ENCODE data around the gene PPFIA4.

The PPFIA4 gene

GRCh38 chr1:203065986-203066385, 39.7 kb downstream of the PPFIA4 start:
- no peak overlapping the region for H3K4me3 ChIP-seq (ENCODE audit: control insufficient read depth, low read depth, low read length)
- no peak for TF ChIP-seq CTCF (conservative IDR thresholded peaks at IDR 0.05; ENCODE audit: control insufficient read depth, insufficient read depth, low read depth, low read length)
- no peak for DNase-seq (ENCODE audit: low read depth)

- DNase-seq (ENCODE audit: low read depth), result no peak
- TF ChIP-seq CTCF (conservative IDR thresholded peaks at IDR 0.05; ENCODE audit: control insufficient read depth, insufficient read depth, low read depth, low read length), result no peak
- no peak overlapping the region for H3K4me3 ChIP-seq (ENCODE audit: control insufficient read depth, low read depth, low read length)
Measured at GRCh38 chr1:203066965-203067364, 40.7 kb downstream of the PPFIA4 start.

- H3K4me3 ChIP-seq (ENCODE audit: control insufficient read depth, low read depth, low read length), result no peak overlapping the region
- no peak for TF ChIP-seq CTCF (conservative IDR thresholded peaks at IDR 0.05; ENCODE audit: control insufficient read depth, insufficient read depth, low read depth, low read length)
Measured at GRCh38 chr1:203069030-203069747, 42.9 kb downstream of the PPFIA4 start.

DNA sequence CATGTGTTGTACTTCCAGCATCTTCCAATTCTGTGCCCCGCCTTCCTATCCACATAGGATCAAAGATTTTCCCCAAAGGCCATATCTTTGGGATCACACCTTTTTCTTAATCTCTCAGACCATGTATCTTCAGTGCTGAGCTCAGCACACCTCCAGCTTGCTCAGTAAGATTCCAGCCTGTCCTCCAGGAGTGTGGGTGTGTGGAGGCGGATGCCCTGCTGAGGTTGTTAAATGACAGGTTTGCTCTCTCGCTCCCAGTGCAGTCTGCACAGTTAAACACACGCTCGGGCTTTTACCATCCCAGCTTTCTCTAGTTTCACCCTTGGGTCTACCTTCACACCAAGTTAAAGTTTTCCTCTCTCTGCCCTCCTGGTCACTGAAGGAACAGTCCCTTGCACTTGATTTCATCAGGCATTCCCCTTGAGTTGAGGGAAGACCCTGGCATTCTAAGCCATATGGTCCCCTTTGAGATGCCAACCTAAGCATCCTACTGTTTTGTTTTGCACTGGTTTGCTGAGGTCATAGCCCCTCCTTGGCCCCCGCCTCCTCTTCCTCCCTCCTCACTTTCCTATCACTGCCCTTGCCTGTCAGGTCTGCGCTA, 45.8 kb downstream of the PPFIA4 start:
- no peak for DNase-seq (ENCODE audit: low read depth)
- no peak for TF ChIP-seq CTCF (conservative IDR thresholded peaks at IDR 0.05; ENCODE audit: control insufficient read depth, insufficient read depth, low read depth, low read length)
- H3K4me3 ChIP-seq (ENCODE audit: control insufficient read depth, low read depth, low read length), result no peak overlapping the region

More at GRCh38 chr1:203069030-203069747, 42.9 kb downstream of the PPFIA4 start:
- no peak for DNase-seq (ENCODE audit: low read depth)

GRCh38 chr1:203072911-203073310, 46.6 kb downstream of the PPFIA4 start:
- no peak for TF ChIP-seq CTCF (conservative IDR thresholded peaks at IDR 0.05; ENCODE audit: control insufficient read depth, insufficient read depth, low read depth, low read length)
- no peak overlapping the region for H3K4me3 ChIP-seq (ENCODE audit: control insufficient read depth, low read depth, low read length)
- DNase-seq (ENCODE audit: low read depth), result peak; percentile 6

DNA sequence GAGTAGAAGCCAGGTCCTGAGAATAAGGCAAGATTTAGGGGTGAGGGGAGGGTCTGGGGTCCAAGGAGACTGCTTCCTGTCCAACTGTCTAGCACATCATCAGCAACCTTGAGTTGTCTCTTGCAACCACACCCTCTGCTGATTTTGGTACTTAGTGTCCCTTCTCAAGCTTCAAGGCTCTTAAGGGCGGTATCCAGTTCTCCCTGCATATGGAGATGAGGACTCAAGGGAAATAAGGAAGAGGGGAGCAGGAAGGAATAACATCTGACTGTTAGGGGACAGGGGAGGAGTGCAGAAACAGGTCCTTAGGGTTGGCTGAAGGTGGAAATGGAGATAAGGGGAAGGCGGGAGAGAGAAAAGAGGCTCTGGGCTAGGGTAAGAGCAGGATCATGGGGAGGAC, 47.2 kb downstream of the PPFIA4 start:
- H3K4me3 ChIP-seq (ENCODE audit: control insufficient read depth, low read depth, low read length), result no peak overlapping the region
- no peak for TF ChIP-seq CTCF (conservative IDR thresholded peaks at IDR 0.05; ENCODE audit: control insufficient read depth, insufficient read depth, low read depth, low read length)
- no peak for DNase-seq (ENCODE audit: low read depth)

Data from fibroblast of mammary gland (primary cell).